ENCODE results near the gene GPR160. TPM values are rescaled to one million over a fixed set of nuclear protein-coding genes. Genes with fewer than 3 reads are reported as not detected.
A peak's percentile ranks its signal among the peaks of the same experiment; 100 is the strongest.

The GPR160 gene
- total and polyA plus RNA-seq, 9 of the 15 experiments (the other 6 are each of a cell fraction or from before 2014, with no cell fraction given): 1.3 to 10.5 (median 8.3) TPM

GRCh38 chr3:170037463-170038433 is at the start of gene GPR160 (continued):
- TF ChIP-seq REST (IDR thresholded peaks at IDR 0.05; ENCODE audit: borderline replicate concordance): peak; percentile 54; the same call in 1 of the 2 replicates
- TF ChIP-seq REST (CRISPR knock-in tag; IDR thresholded peaks at IDR 0.05; ENCODE audit: low read depth): no peak
- no peak for TF ChIP-seq ZNF239 (CRISPR knock-in tag; IDR thresholded peaks at IDR 0.05)
- no peak for TF ChIP-seq CREB3 (tag; conservative IDR thresholded peaks at IDR 0.05; ENCODE audit: low read depth)
- TF ChIP-seq FOXP4 (CRISPR knock-in tag; IDR thresholded peaks at IDR 0.05; ENCODE audit: borderline replicate concordance): no peak
- no peak for TF ChIP-seq NR0B1 (IDR thresholded peaks at IDR 0.05; ENCODE audit: partially characterized antibody)
- no peak for TF ChIP-seq POLR2B (IDR thresholded peaks at IDR 0.05; ENCODE audit: low read depth, partially characterized antibody)
- TF ChIP-seq SPI1 (IDR thresholded peaks at IDR 0.05; ENCODE audit: borderline replicate concordance, low read depth, low read length): no peak
- no peak for TF ChIP-seq CEBPZ (IDR thresholded peaks at IDR 0.05; ENCODE audit: borderline replicate concordance, low read depth, low read length)

Data from K562 (cell line).